GM19324 (cell line): Measurements from ENCODE around the gene ACYP2.

Source experiments
- ATAC-seq: cut with Tn5 transposase; IDR thresholded peaks from one replicate; pipeline ENCODE4 v1.9.1; 2021; ENCODE audit warnings: mild to moderate bottlenecking, moderate library complexity; ENCODE audit not compliant: unreplicated experiment, low FRiP score

The ACYP2 gene

GRCh38 chr2:54208364-54209240, 93.2 kb downstream of the ACYP2 start:
- no peak for ATAC-seq

GRCh38 chr2:54209379-54209778, 94.0 kb downstream of the ACYP2 start:
- ATAC-seq: no peak

GRCh38 chr2:54212456-54212855, 97.0 kb downstream of the ACYP2 start:
- ATAC-seq: no peak

- ATAC-seq: no peak
Measured at GRCh38 chr2:54213082-54213481, 97.7 kb downstream of the ACYP2 start.

DNA sequence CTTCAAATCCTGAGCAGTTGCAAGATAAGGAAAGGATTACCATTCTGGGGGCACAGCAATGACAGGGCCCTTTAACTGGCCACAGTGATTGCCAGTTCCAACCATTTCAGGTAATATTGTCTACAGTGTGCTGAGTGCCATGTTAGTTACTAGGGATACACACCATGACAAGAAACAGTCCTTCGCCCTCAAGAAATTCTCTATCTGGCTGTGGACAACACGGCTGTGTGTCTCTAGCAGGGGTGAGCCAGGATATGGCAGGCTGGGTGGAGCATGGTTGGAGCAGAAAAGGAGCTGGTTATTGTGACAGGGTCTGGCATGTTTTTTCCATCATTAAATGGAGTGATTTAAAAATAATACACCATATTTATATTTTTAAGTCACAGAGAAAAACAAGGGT, 109.6 kb downstream of the ACYP2 start:
- no peak for ATAC-seq

DNA sequence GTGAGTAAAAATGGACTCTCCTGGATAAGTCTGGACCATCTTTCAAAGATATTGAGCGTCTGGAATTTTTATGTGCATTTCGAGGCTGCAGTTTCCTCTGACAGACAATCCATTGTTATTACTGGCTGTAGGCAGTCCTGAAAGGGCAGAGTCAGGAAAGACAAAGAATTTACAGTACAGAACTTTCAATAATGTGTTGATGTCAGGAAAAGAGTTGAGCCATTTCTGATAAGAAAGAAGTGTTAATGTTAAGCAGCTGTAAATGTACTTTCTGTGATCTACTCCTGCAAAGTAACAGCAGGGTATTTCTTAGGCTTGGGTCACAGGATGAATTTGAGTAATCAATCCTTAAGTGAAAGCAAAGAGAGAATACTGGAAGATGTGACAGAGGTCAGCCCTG, 110.8 kb downstream of the ACYP2 start:
- ATAC-seq: no peak

DNA sequence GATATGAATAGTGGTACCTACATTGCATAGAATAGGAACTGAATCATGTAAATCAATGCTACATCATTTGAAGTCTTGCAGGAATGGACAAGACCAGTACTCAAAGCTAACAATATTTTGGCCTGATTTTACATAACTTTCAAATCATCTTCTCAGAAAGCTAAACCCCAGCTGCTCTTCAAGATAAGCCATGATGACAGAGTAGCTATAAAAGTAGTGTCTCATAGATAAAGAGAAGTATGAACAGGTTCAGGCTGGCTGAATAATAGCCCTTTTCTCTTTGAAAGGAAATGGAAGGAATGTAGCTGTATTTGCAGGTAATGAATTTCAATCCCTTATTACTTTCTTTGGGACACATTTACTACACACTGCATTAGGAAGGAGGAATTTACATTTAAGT, 112.4 kb downstream of the ACYP2 start:
- ATAC-seq: no peak

DNA sequence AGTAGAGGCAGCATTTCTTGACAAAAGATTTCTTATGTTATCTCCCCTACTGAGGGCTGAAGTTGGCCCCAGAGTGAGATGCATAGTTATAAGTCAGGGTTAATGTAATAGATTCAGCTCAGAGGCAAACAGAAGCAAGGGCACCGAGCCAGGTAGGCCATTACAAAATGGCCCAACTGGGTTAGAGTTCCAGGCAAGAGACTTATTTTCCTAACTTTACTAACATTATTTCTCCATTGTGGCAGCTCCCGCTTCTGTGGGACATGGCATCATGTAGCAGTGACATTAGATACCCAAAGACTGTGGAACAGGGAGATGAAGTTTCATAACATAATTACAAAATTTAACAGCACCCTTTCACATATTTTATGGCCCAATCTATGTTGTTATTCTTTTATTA, 113.5 kb downstream of the ACYP2 start:
- no peak for ATAC-seq

GRCh38 chr2:54233832-54234649, 118.6 kb downstream of the ACYP2 start:
- ATAC-seq: no peak

DNA sequence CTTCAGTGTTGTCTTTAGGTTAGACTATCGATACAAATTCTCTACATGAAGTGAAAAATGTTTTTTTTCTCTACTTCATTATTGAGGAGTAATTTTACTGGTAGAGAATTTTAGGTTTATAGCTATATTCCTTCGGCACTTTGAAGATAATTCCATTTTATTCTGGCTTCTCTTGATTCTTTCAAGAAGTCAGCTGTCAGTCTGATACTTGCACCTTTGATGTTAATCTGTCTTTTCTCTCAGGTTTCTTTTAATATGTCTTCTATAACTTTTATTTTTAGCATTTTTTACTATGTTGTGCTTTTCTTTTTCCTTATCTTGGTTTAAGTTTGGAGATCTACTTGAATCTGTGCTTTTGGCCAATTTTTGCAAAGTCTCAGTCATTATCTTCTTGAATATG, 122.0 kb downstream of the ACYP2 start:
- no peak for ATAC-seq

GRCh38 chr2:54239427-54239826, 124.0 kb downstream of the ACYP2 start:
- ATAC-seq: no peak

DNA sequence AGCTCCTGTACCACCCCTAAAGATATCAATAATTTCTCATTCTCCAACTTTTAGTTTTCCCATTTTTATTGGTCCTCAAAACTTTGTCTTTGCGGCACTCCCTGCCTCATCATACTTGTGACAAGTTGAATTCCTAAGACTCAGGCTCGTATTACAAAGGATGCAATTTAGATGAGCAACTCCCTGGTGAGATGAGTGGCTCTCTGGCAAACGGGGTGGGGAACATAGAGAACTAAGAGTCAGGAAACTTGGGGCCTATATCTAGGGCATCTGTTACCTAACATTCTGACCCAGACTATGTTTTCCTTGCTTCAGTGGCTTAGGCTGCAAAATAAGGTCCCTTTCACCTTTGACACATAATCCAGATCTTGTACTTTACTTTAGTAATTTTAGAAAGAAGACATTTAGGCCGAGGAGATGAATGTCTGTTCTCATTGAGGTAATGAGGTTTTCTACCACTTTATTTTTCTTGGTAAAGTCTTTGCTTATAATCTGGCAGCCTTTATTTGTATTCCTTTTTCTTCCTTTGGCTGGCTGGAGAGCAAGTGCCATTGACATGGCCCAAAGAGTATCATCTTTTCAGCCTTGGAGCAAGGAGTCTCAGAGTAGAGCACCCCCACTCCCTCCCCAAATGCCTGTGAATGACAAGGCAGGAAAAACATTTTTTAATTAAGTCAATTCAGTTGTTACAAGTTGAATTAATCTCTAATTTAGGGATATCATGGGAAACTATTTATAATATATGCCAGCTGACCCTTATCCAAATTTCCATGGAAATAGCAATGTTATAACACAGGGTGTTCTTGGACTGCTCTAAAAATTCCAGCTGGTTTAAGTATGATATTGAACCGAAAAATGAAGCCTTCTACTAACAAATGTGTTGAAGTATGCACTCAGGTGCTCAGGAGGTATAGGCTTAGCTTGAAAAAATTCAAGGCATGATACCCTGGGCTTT, 125.4 kb downstream of the ACYP2 start:
- ATAC-seq: no peak

DNA sequence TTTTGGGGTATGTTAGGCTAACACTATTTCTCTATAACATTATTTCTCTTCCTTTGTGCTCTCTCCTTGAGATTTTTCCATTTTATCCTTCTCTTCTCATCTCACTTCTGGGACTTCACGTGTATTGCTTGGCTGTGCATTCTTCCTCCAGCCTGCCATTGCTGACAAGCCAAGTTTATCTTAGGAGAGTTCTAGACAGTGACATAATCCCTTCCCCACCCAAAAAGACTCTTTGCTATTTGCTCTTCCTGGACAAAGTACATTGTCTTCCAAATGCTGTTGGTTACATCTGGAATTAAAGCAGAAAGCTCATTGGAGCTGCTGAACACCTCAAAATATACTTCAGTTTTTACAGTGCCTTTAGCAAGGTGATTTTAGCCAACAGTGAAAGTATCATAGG, 131.7 kb downstream of the ACYP2 start:
- ATAC-seq: no peak

DNA sequence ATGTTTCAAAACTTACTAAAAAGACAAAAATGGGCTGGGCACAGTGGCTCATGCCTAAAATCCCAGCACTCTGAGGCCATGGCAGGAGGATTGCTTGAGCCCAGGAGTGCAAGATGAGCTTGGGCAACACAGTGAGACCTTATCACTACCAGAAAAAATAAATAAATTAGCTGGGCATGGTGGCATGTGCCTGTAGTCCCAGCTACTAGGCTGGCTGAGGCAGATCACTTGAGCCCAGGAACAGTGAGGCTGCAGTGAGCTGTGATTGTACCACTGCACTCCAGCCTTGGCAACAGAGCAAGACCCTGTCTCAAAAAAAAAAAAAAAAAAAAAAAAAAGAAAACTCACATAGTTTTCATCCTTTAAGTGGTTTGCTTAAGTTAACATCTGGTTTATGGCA, 134.2 kb downstream of the ACYP2 start:
- ATAC-seq: no peak

- no peak for ATAC-seq
Measured at GRCh38 chr2:54254180-54254579, 138.8 kb downstream of the ACYP2 start.

DNA sequence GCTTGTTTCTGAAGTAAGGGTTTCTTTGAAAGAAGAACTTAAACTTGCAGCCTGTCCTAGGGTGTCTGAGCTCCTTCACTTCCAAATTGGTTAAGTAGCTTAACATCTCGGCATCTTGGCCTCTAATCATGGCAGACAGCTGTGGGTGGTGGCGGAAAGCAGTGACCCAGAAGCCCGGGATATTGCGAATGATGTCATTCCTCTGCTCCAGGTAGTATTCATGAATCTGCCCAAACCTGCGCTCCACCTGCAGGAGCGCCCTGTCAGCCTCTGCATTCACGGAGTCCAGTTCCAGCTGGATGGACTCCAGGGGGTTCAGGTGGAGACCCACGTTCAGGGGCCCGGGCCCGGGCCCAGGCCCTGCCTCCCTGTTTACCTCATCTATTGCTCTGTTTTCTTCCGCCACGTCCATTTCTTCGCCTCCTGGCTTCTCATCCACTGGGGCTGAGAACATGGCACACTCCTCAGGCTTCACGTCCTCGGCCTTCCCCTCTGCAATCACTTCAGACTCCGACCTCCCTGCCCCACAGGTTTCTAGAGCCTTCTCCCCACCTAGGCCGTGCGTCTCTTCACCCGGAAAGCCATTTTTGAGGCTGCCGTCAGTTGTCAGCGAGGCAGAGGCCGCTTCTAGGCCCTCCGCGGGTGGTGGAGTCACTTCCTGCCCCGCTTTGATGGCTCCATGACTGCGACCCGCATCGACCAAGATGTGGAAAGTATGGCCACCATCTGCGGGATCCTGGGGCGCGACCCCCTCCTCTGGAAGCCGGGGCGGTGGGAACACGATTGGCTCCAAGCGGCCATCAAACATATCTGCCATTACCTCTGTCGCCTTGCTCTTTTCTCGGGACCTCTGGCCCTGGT, 140.0 kb downstream of the ACYP2 start:
- ATAC-seq: no peak

DNA sequence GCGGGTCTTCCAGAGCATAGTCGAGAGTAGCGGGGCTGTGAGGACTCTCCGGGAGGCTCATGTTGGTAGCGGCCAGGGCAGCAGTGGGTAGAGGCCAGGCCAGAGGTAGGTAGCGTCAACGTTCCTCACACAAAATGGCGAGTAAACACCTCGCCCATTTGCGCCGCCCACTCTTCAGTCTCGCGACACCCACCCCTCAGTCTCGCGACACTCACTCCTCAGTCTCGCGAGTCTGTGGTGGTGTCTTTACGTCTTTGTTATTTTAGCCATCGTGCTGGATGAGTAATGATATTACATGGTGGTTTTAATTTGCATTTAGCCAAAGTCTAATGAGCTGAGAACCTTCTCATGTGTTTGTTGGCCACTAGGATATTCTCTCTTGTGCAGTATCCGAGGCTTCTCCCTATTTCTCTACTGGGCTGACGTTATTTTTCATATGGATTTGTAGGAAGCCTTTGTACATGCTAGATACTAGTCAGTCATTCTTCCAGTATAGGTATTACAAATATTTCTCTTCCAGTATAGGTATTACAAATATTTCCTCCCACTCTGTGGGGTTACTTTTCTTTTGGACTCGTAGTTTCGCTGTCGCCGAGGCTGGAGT, 140.8 kb downstream of the ACYP2 start, which contains the start of gene TSPYL6:
TSPYL6 (minus strand) TSS at position 139 of the 604 bp plus-strand sequence; CDS start at position 61, 78 bp downstream.
- no peak for ATAC-seq

DNA sequence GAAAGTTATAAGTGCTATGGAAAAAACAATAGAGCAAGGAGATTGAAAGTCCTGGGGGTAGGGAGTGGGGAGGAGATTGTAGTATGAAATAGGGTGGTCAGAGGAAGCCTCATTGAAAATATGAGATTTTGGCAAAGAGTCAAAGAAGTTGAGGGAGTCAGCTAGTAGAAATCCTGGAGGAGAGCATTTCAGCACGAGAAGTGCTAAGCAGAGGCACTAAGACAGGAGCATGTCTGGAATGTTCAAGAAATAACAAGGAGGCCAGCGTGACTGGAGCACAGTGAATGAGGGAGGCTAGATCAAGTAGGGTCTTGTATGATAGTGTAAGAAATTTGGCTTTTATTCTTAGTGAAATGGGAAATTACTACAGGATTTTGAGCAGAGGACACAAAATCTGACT, 142.8 kb downstream of the ACYP2 start:
- no peak for ATAC-seq
